GM19455 (cell line): ENCODE results near the gene HDAC9.
"Not testable (repeated sequence)": the region's sequence is repeated elsewhere in the genome, so short reads cannot be mapped to it uniquely, and the experiment has no call there.

Source experiments
- ATAC-seq: cut with Tn5 transposase; IDR thresholded peaks from one replicate; pipeline ENCODE4 v1.9.1; 2021; ENCODE audit not compliant: unreplicated experiment

HDAC9 gene

GRCh38 chr7:18702071-18702829 is 206.7 kb downstream of the HDAC9 start:
- ATAC-seq, result no peak

- no peak for ATAC-seq
These were observed 208.1 kb downstream of the HDAC9 start for GRCh38 chr7:18703685-18704084.

- ATAC-seq, result no peak
These were observed 211.1 kb downstream of the HDAC9 start for GRCh38 chr7:18706670-18707069.

GRCh38 chr7:18708204-18708603 is 212.7 kb downstream of the HDAC9 start:
- ATAC-seq, result no peak

- no peak for ATAC-seq
These were observed 220.4 kb downstream of the HDAC9 start for GRCh38 chr7:18715988-18716387.

- ATAC-seq, result no peak
These were observed 225.9 kb downstream of the HDAC9 start for GRCh38 chr7:18721429-18721828.

GRCh38 chr7:18724318-18724717 is 228.8 kb downstream of the HDAC9 start:
- no peak for ATAC-seq

- no peak for ATAC-seq
These were observed 231.7 kb downstream of the HDAC9 start for GRCh38 chr7:18727115-18727870.

- not testable (repeated sequence) for ATAC-seq
These were observed 240.5 kb downstream of the HDAC9 start for GRCh38 chr7:18736012-18736411.

- ATAC-seq, result no peak
These were observed 245.0 kb downstream of the HDAC9 start for GRCh38 chr7:18740579-18740988.

GRCh38 chr7:18753972-18754610 is 258.5 kb downstream of the HDAC9 start:
- ATAC-seq, result no peak

GRCh38 chr7:18754766-18755165 is 259.2 kb downstream of the HDAC9 start:
- no peak for ATAC-seq

GRCh38 chr7:18755793-18756192 is 260.2 kb downstream of the HDAC9 start:
- ATAC-seq, result no peak

- no peak for ATAC-seq
These were observed 261.0 kb downstream of the HDAC9 start for GRCh38 chr7:18756378-18757050.

- no peak for ATAC-seq
These were observed 264.5 kb downstream of the HDAC9 start for GRCh38 chr7:18760046-18760445.

GRCh38 chr7:18760631-18761445 is 265.3 kb downstream of the HDAC9 start:
- no peak for ATAC-seq

GRCh38 chr7:18762189-18762588 is 266.6 kb downstream of the HDAC9 start:
- ATAC-seq, result no peak

GRCh38 chr7:18768256-18768655 is 272.7 kb downstream of the HDAC9 start:
- ATAC-seq, result no peak

GRCh38 chr7:18770154-18770811 is 274.7 kb downstream of the HDAC9 start:
- no peak for ATAC-seq

- no peak for ATAC-seq
These were observed 275.3 kb downstream of the HDAC9 start for GRCh38 chr7:18770822-18771221.
